Measurements from ENCODE around the gene CYTH2.

The CYTH2 gene

GRCh38 chr19:48451624-48452023, 17.5 kb upstream of the CYTH2 start:
- in situ Hi-C loops (cut with MboI; ENCODE audit: low pct_unique_long_range_greater_than_20kb, low sequenced_read_pairs): no loop called here
- no peak for DNase-seq

GRCh38 chr19:48452289-48453190, 16.6 kb upstream of the CYTH2 start:
- no peak for DNase-seq
- in situ Hi-C loops (cut with MboI; ENCODE audit: low pct_unique_long_range_greater_than_20kb, low sequenced_read_pairs): no loop called here

GRCh38 chr19:48454150-48454730, 14.9 kb upstream of the CYTH2 start:
- DNase-seq: no peak
- in situ Hi-C loops (cut with MboI; ENCODE audit: low pct_unique_long_range_greater_than_20kb, low sequenced_read_pairs): no loop called here

GRCh38 chr19:48455171-48455907, 13.8 kb upstream of the CYTH2 start, which contains the start of gene KCNJ14:
KCNJ14 (plus strand) TSS chr19:48455574; CDS start chr19:48461725, 6,151 bp downstream.
- no peak for DNase-seq
- in situ Hi-C loops (cut with MboI; ENCODE audit: low pct_unique_long_range_greater_than_20kb, low sequenced_read_pairs): no loop called here

- in situ Hi-C loops (cut with MboI; ENCODE audit: low pct_unique_long_range_greater_than_20kb, low sequenced_read_pairs): no loop called here
- no peak for DNase-seq
Measured at GRCh38 chr19:48455908-48456562, 13.1 kb upstream of the CYTH2 start.

GRCh38 chr19:48456864-48457263, 12.3 kb upstream of the CYTH2 start:
- in situ Hi-C loops (cut with MboI; ENCODE audit: low pct_unique_long_range_greater_than_20kb, low sequenced_read_pairs): no loop called here
- DNase-seq: no peak

GRCh38 chr19:48458016-48458415, 11.2 kb upstream of the CYTH2 start:
- in situ Hi-C loops (cut with MboI; ENCODE audit: low pct_unique_long_range_greater_than_20kb, low sequenced_read_pairs): no loop called here
- DNase-seq: no peak

GRCh38 chr19:48461651-48461981, 7.6 kb upstream of the CYTH2 start:
- in situ Hi-C loops (cut with MboI; ENCODE audit: low pct_unique_long_range_greater_than_20kb, low sequenced_read_pairs): no loop called here
- no peak for DNase-seq

GRCh38 chr19:48461982-48462655, 7.0 kb upstream of the CYTH2 start:
- in situ Hi-C loops (cut with MboI; ENCODE audit: low pct_unique_long_range_greater_than_20kb, low sequenced_read_pairs): no loop called here
- DNase-seq: no peak

- in situ Hi-C loops (cut with MboI; ENCODE audit: low pct_unique_long_range_greater_than_20kb, low sequenced_read_pairs): no loop called here
- no peak for DNase-seq
Measured at GRCh38 chr19:48465215-48465614, 4.0 kb upstream of the CYTH2 start.

GRCh38 chr19:48466561-48467325, 2.4 kb upstream of the CYTH2 start:
- DNase-seq: no peak
- in situ Hi-C loops (cut with MboI; ENCODE audit: low pct_unique_long_range_greater_than_20kb, low sequenced_read_pairs): no loop called here

GRCh38 chr19:48468772-48469288, 339 bp upstream of the CYTH2 start:
- in situ Hi-C loops (cut with MboI; ENCODE audit: low pct_unique_long_range_greater_than_20kb, low sequenced_read_pairs): no loop called here

GRCh38 chr19:48469934-48470680, 938 bp downstream of the CYTH2 start:
- DNase-seq: no peak
- in situ Hi-C loops (cut with MboI; ENCODE audit: low pct_unique_long_range_greater_than_20kb, low sequenced_read_pairs): no loop called here

More at GRCh38 chr19:48468772-48469288, 339 bp upstream of the CYTH2 start:
- DNase-seq: peak; percentile 100

- in situ Hi-C loops (cut with MboI; ENCODE audit: low pct_unique_long_range_greater_than_20kb, low sequenced_read_pairs): no loop called here
- no peak for DNase-seq
Measured at GRCh38 chr19:48470856-48471255, 1.7 kb downstream of the CYTH2 start.

- no peak for DNase-seq
- in situ Hi-C loops (cut with MboI; ENCODE audit: low pct_unique_long_range_greater_than_20kb, low sequenced_read_pairs): no loop called here
Measured at GRCh38 chr19:48471836-48472235, 2.7 kb downstream of the CYTH2 start.

GRCh38 chr19:48473161-48473966, 4.2 kb downstream of the CYTH2 start:
- no peak for DNase-seq
- in situ Hi-C loops (cut with MboI; ENCODE audit: low pct_unique_long_range_greater_than_20kb, low sequenced_read_pairs): no loop called here
